H1 (cell line): ENCODE data around the gene ERFE. TPM values are rescaled to one million over a fixed set of nuclear protein-coding genes. Genes with fewer than 3 reads are reported as not detected.

ENCODE experiments used
- CTCF ChIA-PET: fragments of 300-600 bp; sonication (Branson Sonifier 250); formaldehyde crosslinking; loops from one replicate; lab custom pipeline; 2021; ENCODE audit not compliant: partially characterized antibody; lab: Charles Lee
- POLR2A ChIA-PET: fragments of 300-600 bp; sonication (Branson Sonifier 250); formaldehyde crosslinking; loops from one replicate; lab custom pipeline; 2021; ENCODE audit warnings: inconsistent platforms; ENCODE audit not compliant: partially characterized antibody; lab: Charles Lee
- DNase-seq, 2 experiments: peaks; one replicate each; pipeline versions ENCODE4 v3.0.0 to v3.0.0-alpha.2; 2010 to 2022; ENCODE audit warnings: low spot score in 2 of 2, low read depth in 1 of 2, mixed read lengths in 1 of 2
- FAIRE-seq: peaks from 2 replicates; lab custom pipeline; 2011; peaks lifted over from hg19 to GRCh38; lab: Jason Lieb, UNC
- H2AFZ ChIP-seq: 2 replicates; pipeline ENCODE4 v1.8.1; 2012; ENCODE audit warnings: low read length, inconsistent platforms
- H2AK5ac ChIP-seq: 2 replicates; pipeline ENCODE4 v1.6.1; 2013; ENCODE audit warnings: low read depth, low read length
- H2BK120ac ChIP-seq: replicated peaks from 2 replicates; pipeline ENCODE3; 2013; ENCODE audit warnings: low read depth, low read length, inconsistent platforms
- H2BK12ac ChIP-seq: 2 replicates; pipeline ENCODE4 v1.6.1; 2013; ENCODE audit warnings: low read depth, low read length
- H2BK15ac ChIP-seq: 2 replicates; pipeline ENCODE4 v1.6.1; 2013; ENCODE audit warnings: low read length
- H2BK20ac ChIP-seq: 2 replicates; pipeline ENCODE4 v1.6.1; 2013; ENCODE audit warnings: low read length
- H2BK5ac ChIP-seq: 2 replicates; pipeline ENCODE4 v1.6.1; 2013; ENCODE audit warnings: low read depth, low read length
- H3K14ac ChIP-seq: 2 replicates; pipeline ENCODE4 v1.6.1; 2013; ENCODE audit warnings: inconsistent platforms; ENCODE audit not compliant: insufficient read length
- H3K18ac ChIP-seq: 2 replicates; pipeline ENCODE4 v1.6.1; 2013; ENCODE audit warnings: low read length; ENCODE audit errors: extremely low read depth
- H3K23ac ChIP-seq: 2 replicates; pipeline ENCODE4 v1.6.1; 2013; ENCODE audit warnings: inconsistent platforms; ENCODE audit not compliant: insufficient read length
- H3K23me2 ChIP-seq: 2 replicates; pipeline ENCODE4 v1.6.1; 2013; ENCODE audit warnings: low read depth, low read length
- H3K27ac ChIP-seq: 2 replicates; pipeline ENCODE4 v1.6.1; 2011; ENCODE audit warnings: low read depth, low read length, inconsistent platforms
- H3K27me3 ChIP-seq, 4 experiments: replicated peaks in 1 of 4; 1 replicate in 1 of 4; 2 replicates in 3 of 4; pipeline versions ENCODE4 v1.6.1 to v1.8.1; 2011 to 2013; ENCODE audit warnings: low read length in 3 of 4, mild to moderate bottlenecking in 3 of 4, inconsistent platforms in 2 of 4, mixed read lengths in 2 of 4, moderate library complexity in 1 of 4; ENCODE audit not compliant: control insufficient read depth in 3 of 4, insufficient read depth in 3 of 4; ENCODE audit errors: extremely low read depth in 1 of 4
- H3K36me3 ChIP-seq, 4 experiments: 2 replicates each; pipeline versions ENCODE4 v1.6.1 to v1.8.1; 2011 to 2013; ENCODE audit warnings: mild to moderate bottlenecking in 4 of 4, low read length in 3 of 4, moderate library complexity in 2 of 4, control low read depth in 1 of 4, inconsistent platforms in 1 of 4; ENCODE audit not compliant: insufficient read depth in 4 of 4, control insufficient read depth in 2 of 4
- H3K4ac ChIP-seq: replicated peaks from 2 replicates; pipeline ENCODE3; 2013; ENCODE audit warnings: low read length, low read depth, mixed read lengths, inconsistent platforms; ENCODE audit not compliant: insufficient read length
- H3K4me1 ChIP-seq, 4 experiments: replicated peaks in 1 of 4; 1 replicate in 1 of 4; 2 replicates in 3 of 4; pipeline versions ENCODE4 v1.6.1 to v1.8.1; 2011 to 2013; ENCODE audit warnings: low read length in 3 of 4, inconsistent platforms in 2 of 4, mixed read lengths in 1 of 4; ENCODE audit not compliant: insufficient read depth in 4 of 4, control insufficient read depth in 3 of 4
- H3K4me2 ChIP-seq, 2 experiments: 2 replicates each; pipeline versions ENCODE4 v1.6.1 to v1.8.1; 2011 to 2013; ENCODE audit warnings: low read depth in 2 of 2, low read length in 2 of 2, control low read depth in 1 of 2, inconsistent platforms in 1 of 2, mild to moderate bottlenecking in 1 of 2; ENCODE audit not compliant: insufficient read depth in 1 of 2
- H3K4me3 ChIP-seq, 4 experiments: fragments of 200-600, 300-600 bp in 1 of 4; sonication (generic), shearing (Covaris generic), sonication (Bioruptor Twin) in 1 of 4; 2 replicates each; pipeline versions ENCODE4 v1.5.1 to v1.8.1; 2011 to 2016; ENCODE audit warnings: low read length in 4 of 4, low read depth in 3 of 4, control low read depth in 2 of 4, inconsistent platforms in 2 of 4, mild to moderate bottlenecking in 2 of 4, mixed read lengths in 1 of 4, moderate library complexity in 1 of 4; ENCODE audit not compliant: insufficient read depth in 2 of 4; ENCODE audit errors: extremely low read depth in 1 of 4
- H3K56ac ChIP-seq: replicated peaks from 2 replicates; pipeline ENCODE3; 2013; ENCODE audit warnings: low read depth, mild to moderate bottlenecking, mixed read lengths, low read length, inconsistent platforms; ENCODE audit not compliant: insufficient read length
- H3K79me1 ChIP-seq: 2 replicates; pipeline ENCODE4 v1.6.1; 2013; ENCODE audit warnings: low read depth, low read length, control low read depth
- H3K79me2 ChIP-seq, 2 experiments: 2 replicates each; pipeline versions ENCODE4 v1.6.1 to v1.8.1; 2012 to 2013; ENCODE audit warnings: low read length in 2 of 2, mild to moderate bottlenecking in 2 of 2, inconsistent platforms in 1 of 2; ENCODE audit not compliant: insufficient read depth in 2 of 2, control insufficient read depth in 1 of 2
- H3K9ac ChIP-seq, 4 experiments: replicated peaks in 1 of 4; 1 replicate in 1 of 4; 2 replicates in 3 of 4; pipeline versions ENCODE4 v1.6.1 to v1.8.1; 2011 to 2013; ENCODE audit warnings: low read depth in 3 of 4, low read length in 3 of 4, control low read depth in 2 of 4, mild to moderate bottlenecking in 2 of 4, moderate library complexity in 2 of 4, inconsistent platforms in 1 of 4; ENCODE audit errors: extremely low read depth in 1 of 4
- H3K9me3 ChIP-seq, 2 experiments: 2 replicates each; pipeline versions ENCODE4 v1.6.1 to v1.8.1; 2012 to 2013; ENCODE audit warnings: mild to moderate bottlenecking in 2 of 2, moderate library complexity in 2 of 2, control low read depth in 1 of 2, inconsistent platforms in 1 of 2, low read depth in 1 of 2, low read length in 1 of 2, mixed read lengths in 1 of 2; ENCODE audit not compliant: insufficient read depth in 2 of 2
- H4K20me1 ChIP-seq, 2 experiments: replicated peaks in 1 of 2; 2 replicates each; pipeline versions ENCODE3 to v1.8.1; 2011 to 2013; ENCODE audit warnings: inconsistent platforms in 2 of 2, low read length in 2 of 2, mild to moderate bottlenecking in 1 of 2; ENCODE audit not compliant: insufficient read depth in 2 of 2, control insufficient read depth in 1 of 2
- H4K5ac ChIP-seq: 2 replicates; pipeline ENCODE4 v1.6.1; 2013; ENCODE audit warnings: low read length, low read depth, mixed read lengths, inconsistent platforms; ENCODE audit not compliant: insufficient read length
- H4K8ac ChIP-seq: 2 replicates; pipeline ENCODE4 v1.8.0; 2013; ENCODE audit warnings: mild to moderate bottlenecking, moderate library complexity, low read length, inconsistent platforms; ENCODE audit not compliant: insufficient read depth; ENCODE audit errors: extremely low read depth
- H4K91ac ChIP-seq: replicated peaks from 2 replicates; pipeline ENCODE3; 2013; ENCODE audit warnings: low read length, mixed read lengths, inconsistent platforms; ENCODE audit not compliant: insufficient read length
- ASH2L ChIP-seq: fragments of 200-600, 300-600 bp; sonication (generic); IDR thresholded peaks from one replicate; pipeline ENCODE4 v1.7.1; 2017; ENCODE audit warnings: low read length
- BRCA1 ChIP-seq: IDR thresholded peaks from 2 replicates; pipeline ENCODE4 v1.6.1; 2012; ENCODE audit warnings: low read depth, low read length, improper control_type of control experiment
- CTCF ChIP-seq, 3 experiments: IDR thresholded peaks; 1 replicate in 2 of 3; 2 replicates in 1 of 3; pipeline versions ENCODE4 v1.5.1 to v1.6.1; 2011; ENCODE audit warnings: low read length in 3 of 3, mild to moderate bottlenecking in 3 of 3, inconsistent platforms in 2 of 3, low read depth in 1 of 3, moderate library complexity in 1 of 3; ENCODE audit not compliant: insufficient read depth in 1 of 3; ENCODE audit errors: control extremely low read depth in 1 of 3
- GABPA ChIP-seq: IDR thresholded peaks from 2 replicates; pipeline ENCODE4 v1.6.1; 2011; ENCODE audit warnings: mild to moderate bottlenecking, low read length, moderate library complexity, borderline replicate concordance; ENCODE audit not compliant: insufficient read depth
- RAD21 ChIP-seq, 2 experiments: IDR thresholded peaks in 1 of 2; conservative IDR thresholded peaks in 1 of 2; 2 replicates each; pipeline ENCODE4 v1.6.1; 2011; ENCODE audit warnings: low read depth in 2 of 2, low read length in 2 of 2, improper control_type of control experiment in 1 of 2, inconsistent platforms in 1 of 2, mild to moderate bottlenecking in 1 of 2, moderate library complexity in 1 of 2
- SAP30 ChIP-seq: fragments of 300-600 bp; sonication (generic); IDR thresholded peaks from 2 replicates; pipeline ENCODE4 v1.7.1; 2012; ENCODE audit warnings: low read length, moderate library complexity, mild to moderate bottlenecking, inconsistent platforms; ENCODE audit not compliant: insufficient read depth, insufficient replicate concordance
- whole genome bisulfite sequencing, 2 experiments: shearing (Covaris generic) in 1 of 2; methylation state at CpG; one replicate each; pipeline versions ENCODE4 v1.1.6 to v1.1.7; 2013 to 2015; ENCODE audit warnings: low lambda C conversion rate in 2 of 2, mixed read lengths in 2 of 2, inconsistent platforms in 1 of 2, low coverage in 1 of 2, missing lambda C conversion rate in 1 of 2; ENCODE audit not compliant: insufficient replicate concordance in 2 of 2, insufficient coverage in 1 of 2, insufficient read length in 1 of 2; ENCODE audit errors: extremely low coverage in 1 of 2, missing lambda C conversion rate in 1 of 2; 5-methylcytosine and 5-hydroxymethylcytosine counted together
- polyA plus RNA-seq, 7 experiments: library from polyadenylated mRNA; depleted of rRNA in 3 of 7; stranded (reverse) in 5 of 7; unstranded in 2 of 7; fragments of >200 nt in 5 of 7; fragments of 200-250 nt in 2 of 7; gene quantifications; 1 replicate in 5 of 7; 2 replicates in 1 of 7; 4 replicates in 1 of 7; pipeline versions ENCODE4 v1.2.1 to v1.2.3, GENCODE V29; 2011 to 2013; ENCODE audit warnings: missing spikeins in 2 of 7, mixed read lengths in 2 of 7
- total RNA-seq: library from RNA; stranded (reverse); fragmentation: NEBNext Ultra II Directional; extraction: Animal tissue kit (Norgen Biotek cat#: 25700); gene quantifications from 2 replicates; pipeline ENCODE4 v1.2.1, GENCODE V29; 2021

The ERFE gene
- total and polyA plus RNA-seq, 2 of the 8 experiments (the other 6 are each of a cell fraction or from before 2014, with no cell fraction given): 2.5 to 3.6 TPM

GRCh38 chr2:238120463-238121298 lies 38.1 kb upstream of the ERFE start:
- Histone ChIP-seq H3K14ac (no peak overlapping the region), H2BK20ac (no peak overlapping the region; the same call in 1 of the 2 replicates), H2BK15ac (peak overlapping the region; percentile 61; the same call in 1 of the 2 replicates), H3K18ac (no peak overlapping the region; the same call in 1 of the 2 replicates), H2AK5ac (no peak overlapping the region), H2BK5ac (no peak overlapping the region), H4K91ac (no peak overlapping the region), H3K4me3 (no peak overlapping the region), H4K8ac (peak overlapping the region; percentile 29; the same call in 1 of the 2 replicates), H3K4me1 (peaks cover 0 to 6% (median 2%) of the 10 kb centered on the region in 4 experiments; a peak in 3 of 7 replicates), H3K4ac (no peak overlapping the region), H4K20me1 (peaks cover 0 to 3% of the 10 kb centered on the region in 2 experiments), H3K23ac (no peak overlapping the region), H2BK120ac (no peak overlapping the region), H3K4me2 (no peak overlapping the region; a peak in 1 of 4 replicates), H3K56ac (no peak overlapping the region), H3K27me3 (no peaks in the 10 kb centered on the region; a peak in 1 of 7 replicates), H3K79me1 (no peaks in the 10 kb centered on the region), H3K36me3 (no peaks in the 10 kb centered on the region), H4K5ac (no peak overlapping the region), H2AFZ (no peak overlapping the region), H2BK12ac (no peak overlapping the region), H3K79me2 (no peaks in the 10 kb centered on the region), H3K9ac (no peak overlapping the region), H3K27ac (no peak overlapping the region), H3K23me2 (peaks cover 15% of the 10 kb centered on the region; the same call in 1 of the 2 replicates), H3K9me3 (peaks cover 0 to 5% of the 10 kb centered on the region in 2 experiments; a peak in 1 of 4 replicates)
- no peak for DNase-seq
- WGBS, 2 experiments: 75% methylated on average over 18 of the region's 30 CpGs; no CpG with 5 or more reads in 1 of the 2 experiments
- ChIA-PET CTCF (interaction anchor here (0.6 to 3.0 kb wide), 9 partner anchors 12 to 270 kb away, joined by 3 to 27 read pairs (median 7); partner anchors contain the start of gene KLHL30), POLR2A (interaction anchor here (0.9 to 1.0 kb wide), 2 partner anchors 12 to 21 kb away, joined by 3 to 4 read pairs; partner anchors contain the start of gene ESPNL)
- FAIRE-seq: no peak
- TF ChIP-seq CTCF (IDR thresholded peaks at IDR 0.05; ENCODE audit: control extremely low read depth in 1 of 3, insufficient read depth in 1 of 3, low read depth in 1 of 3, low read length in 3 of 3) (peak in 2 of 3 experiments; percentile 11 to 21; a peak in 3 of 4 replicates), RAD21 (IDR thresholded peaks at IDR 0.05 in 1 of 2, conservative IDR thresholded peaks at IDR 0.05 in 1 of 2; ENCODE audit: low read depth in 2 of 2, low read length in 2 of 2) (peak; percentile 24 to 50; a peak in 3 of 4 replicates), BRCA1 (no peak), SAP30 (no peak), ASH2L (no peak), GABPA (0 out of 2 replicates have a peak, but pooled peaks have one; percentile 10)
